Measurements from ENCODE around the gene TNFRSF4. TPM values are rescaled to one million over a fixed set of nuclear protein-coding genes. Genes with fewer than 3 reads are reported as not detected.

The TNFRSF4 gene
- total and polyA plus RNA-seq, 2 donors from 2014 or later: 3.3 to 5.1 TPM

- Histone ChIP-seq H3K4me1 (ENCODE audit: control insufficient read depth in 2 of 3, insufficient read depth in 2 of 3, low read depth in 1 of 3, low read length in 3 of 3) (peaks cover 0 to 10% (median 4%) of the 10 kb centered on the region in 3 donors), H3K9me3 (ENCODE audit: control insufficient read depth in 2 of 3, insufficient read depth in 1 of 3, low read length in 3 of 3) (no peaks in the 10 kb centered on the region), H3K27ac (ENCODE audit: low read depth in 2 of 2, low read length in 2 of 2) (no peak overlapping the region), H3K9ac (ENCODE audit: low read length in 3 of 3) (no peak overlapping the region), H3K36me3 (ENCODE audit: control insufficient read depth in 2 of 3, insufficient read depth in 3 of 3, low read length in 3 of 3) (no peaks in the 10 kb centered on the region), H3K4me3 (ENCODE audit: low read length in 3 of 3) (no peak overlapping the region), H3K27me3 (ENCODE audit: control insufficient read depth, insufficient read depth, low read length) (no peaks in the 10 kb centered on the region)
- intact Hi-C loops (cut with DNase I): no loop called here
- no peak for FAIRE-seq
- DNase-seq: peak in 3 of 5 donors; percentile 9 to 79 (median 63)
- TF ChIP-seq, protein P1, sequence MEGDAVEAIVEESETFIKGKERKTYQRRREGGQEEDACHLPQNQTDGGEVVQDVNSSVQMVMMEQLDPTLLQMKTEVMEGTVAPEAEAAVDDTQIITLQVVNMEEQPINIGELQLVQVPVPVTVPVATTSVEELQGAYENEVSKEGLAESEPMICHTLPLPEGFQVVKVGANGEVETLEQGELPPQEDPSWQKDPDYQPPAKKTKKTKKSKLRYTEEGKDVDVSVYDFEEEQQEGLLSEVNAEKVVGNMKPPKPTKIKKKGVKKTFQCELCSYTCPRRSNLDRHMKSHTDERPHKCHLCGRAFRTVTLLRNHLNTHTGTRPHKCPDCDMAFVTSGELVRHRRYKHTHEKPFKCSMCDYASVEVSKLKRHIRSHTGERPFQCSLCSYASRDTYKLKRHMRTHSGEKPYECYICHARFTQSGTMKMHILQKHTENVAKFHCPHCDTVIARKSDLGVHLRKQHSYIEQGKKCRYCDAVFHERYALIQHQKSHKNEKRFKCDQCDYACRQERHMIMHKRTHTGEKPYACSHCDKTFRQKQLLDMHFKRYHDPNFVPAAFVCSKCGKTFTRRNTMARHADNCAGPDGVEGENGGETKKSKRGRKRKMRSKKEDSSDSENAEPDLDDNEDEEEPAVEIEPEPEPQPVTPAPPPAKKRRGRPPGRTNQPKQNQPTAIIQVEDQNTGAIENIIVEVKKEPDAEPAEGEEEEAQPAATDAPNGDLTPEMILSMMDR (IDR thresholded peaks at IDR 0.05; ENCODE audit: borderline replicate concordance, extremely low read depth, insufficient read depth): no peak
Observed at GRCh38 chr1:1167398-1167821, 46.5 kb downstream of the TNFRSF4 start.

GRCh38 chr1:1166642-1167397 lies 47.1 kb downstream of the TNFRSF4 start:
- FAIRE-seq (no peak), DNase-seq (peak in 3 of 5 donors; percentile 10 to 82 (median 67))
- intact Hi-C loops (cut with DNase I): no loop called here
- no peak overlapping the region for H3K27ac ChIP-seq (ENCODE audit: low read depth in 2 of 2, low read length in 2 of 2)
- H3K36me3 ChIP-seq (ENCODE audit: control insufficient read depth in 2 of 3, insufficient read depth in 3 of 3, low read length in 3 of 3): no peaks in the 10 kb centered on the region
- H3K9ac ChIP-seq (ENCODE audit: low read length in 3 of 3): no peak overlapping the region
- TF ChIP-seq, protein P1 (IDR thresholded peaks at IDR 0.05; ENCODE audit: borderline replicate concordance, extremely low read depth, insufficient read depth): no peak
- peaks cover 0 to 10% (median 4%) of the 10 kb centered on the region in 3 donors for H3K4me1 ChIP-seq (ENCODE audit: control insufficient read depth in 2 of 3, insufficient read depth in 2 of 3, low read depth in 1 of 3, low read length in 3 of 3)
- no peaks in the 10 kb centered on the region for H3K27me3 ChIP-seq (ENCODE audit: control insufficient read depth, insufficient read depth, low read length)
- no peak overlapping the region for H3K4me3 ChIP-seq (ENCODE audit: low read length in 3 of 3)
- no peaks in the 10 kb centered on the region for H3K9me3 ChIP-seq (ENCODE audit: control insufficient read depth in 2 of 3, insufficient read depth in 1 of 3, low read length in 3 of 3)

DNA sequence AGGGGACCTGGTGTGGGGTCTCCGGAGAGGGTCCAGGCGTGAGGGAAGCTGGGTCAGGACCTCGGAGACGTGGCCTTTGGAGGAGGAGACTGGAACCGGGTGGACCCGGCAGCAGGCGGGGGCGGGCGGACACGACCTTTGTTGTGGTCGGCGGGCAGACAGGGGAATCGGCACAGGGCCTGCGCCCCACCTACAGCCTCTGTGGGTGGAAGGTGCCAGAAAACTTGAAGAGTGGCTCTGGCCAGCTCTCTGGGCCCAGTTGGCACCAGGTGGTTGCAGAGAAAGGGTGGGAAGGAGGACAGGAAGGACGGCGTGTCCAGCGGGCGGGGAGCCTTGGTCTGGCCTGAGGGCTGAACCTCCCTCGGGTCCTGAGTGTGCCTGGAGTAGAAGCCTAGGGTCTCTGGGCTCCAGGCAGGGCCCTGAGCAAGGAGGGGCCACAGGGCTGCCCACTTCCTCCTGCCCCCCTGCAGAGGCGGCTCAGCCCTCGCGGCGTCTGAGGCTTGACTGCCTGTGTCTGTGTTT lies 48.0 kb downstream of the TNFRSF4 start:
- TF ChIP-seq, protein P1 (IDR thresholded peaks at IDR 0.05; ENCODE audit: borderline replicate concordance, extremely low read depth, insufficient read depth): no peak
- peak overlapping the region; percentile 77 to 90 for H3K27ac ChIP-seq (ENCODE audit: low read depth in 2 of 2, low read length in 2 of 2)
- peaks cover 0 to 10% (median 4%) of the 10 kb centered on the region in 3 donors for H3K4me1 ChIP-seq (ENCODE audit: control insufficient read depth in 2 of 3, insufficient read depth in 2 of 3, low read depth in 1 of 3, low read length in 3 of 3)
- H3K9ac ChIP-seq (ENCODE audit: low read length in 3 of 3): peak overlapping the region in 1 of 3 donors; percentile 61
- FAIRE-seq (no peak), DNase-seq (peak in 2 of 5 donors; percentile 61 to 85)
- no peaks in the 10 kb centered on the region for H3K27me3 ChIP-seq (ENCODE audit: control insufficient read depth, insufficient read depth, low read length)
- intact Hi-C loops (cut with DNase I): no loop called here
- no peaks in the 10 kb centered on the region for H3K9me3 ChIP-seq (ENCODE audit: control insufficient read depth in 2 of 3, insufficient read depth in 1 of 3, low read length in 3 of 3)
- no peaks in the 10 kb centered on the region for H3K36me3 ChIP-seq (ENCODE audit: control insufficient read depth in 2 of 3, insufficient read depth in 3 of 3, low read length in 3 of 3)
- H3K4me3 ChIP-seq (ENCODE audit: low read length in 3 of 3): peak overlapping the region; percentile 28 to 66 (median 47)
